NOMO-1 treated with dmso at 0.1 percent for 144 hours (cell line): ENCODE results near the gene GYPE.
"Not testable (repeated sequence)": the region's sequence is repeated elsewhere in the genome, so short reads cannot be mapped to it uniquely, and the experiment has no call there.

Experiments used
- DNase-seq: peaks from one replicate; lab custom pipeline; 2025; ENCODE audit not compliant: unreplicated experiment; lab: John Stamatoyannopoulos, UW

The GYPE gene

GRCh38 chr4:143870523-143871268 lies 34.7 kb downstream of the GYPE start:
- not testable (repeated sequence) for DNase-seq

- DNase-seq: not testable (repeated sequence)
Measured at GRCh38 chr4:143869925-143870324, 35.4 kb downstream of the GYPE start.

- not testable (repeated sequence) for DNase-seq
Measured at GRCh38 chr4:143862716-143863115, 42.6 kb downstream of the GYPE start.

- no peak for DNase-seq
Measured at GRCh38 chr4:143858456-143858855, 46.9 kb downstream of the GYPE start.

- DNase-seq: not testable (repeated sequence)
Measured at GRCh38 chr4:143857391-143858336, 47.7 kb downstream of the GYPE start.

- not testable (repeated sequence) for DNase-seq
Measured at GRCh38 chr4:143856017-143856557, 49.3 kb downstream of the GYPE start.

- DNase-seq: not testable (repeated sequence)
Measured at GRCh38 chr4:143854645-143855044, 50.7 kb downstream of the GYPE start.

GRCh38 chr4:143849296-143849695 lies 56.1 kb downstream of the GYPE start:
- DNase-seq: not testable (repeated sequence)

GRCh38 chr4:143843506-143843832 lies 61.9 kb downstream of the GYPE start:
- DNase-seq: not testable (repeated sequence)

- not testable (repeated sequence) for DNase-seq
Measured at GRCh38 chr4:143842624-143843505, 62.5 kb downstream of the GYPE start.

- not testable (repeated sequence) for DNase-seq
Measured at GRCh38 chr4:143839413-143839812, 65.9 kb downstream of the GYPE start.

- DNase-seq: not testable (repeated sequence)
Measured at GRCh38 chr4:143834196-143834595, 71.2 kb downstream of the GYPE start.

GRCh38 chr4:143833676-143834075 lies 71.7 kb downstream of the GYPE start:
- not testable (repeated sequence) for DNase-seq

GRCh38 chr4:143830576-143830975 lies 74.8 kb downstream of the GYPE start:
- not testable (repeated sequence) for DNase-seq

GRCh38 chr4:143829239-143829620 lies 76.1 kb downstream of the GYPE start:
- DNase-seq: not testable (repeated sequence)
